OCI-LY7 (cell line): Measurements from ENCODE around the gene MEIOB.

Experiments used
- EZH2phosphoT487 ChIP-seq: fragments of 200-600 bp; sonication (generic); IDR thresholded peaks from 2 replicates; pipeline ENCODE4 v1.6.1; 2018; ENCODE audit warnings: low read depth, borderline replicate concordance, mild to moderate bottlenecking, mixed run types, antibody characterized with exemption, low read length, moderate library complexity, mixed read lengths
- TF ChIP-seq, protein P1 (sequence below): fragments of 200-600 bp; sonication (generic); conservative IDR thresholded peaks from 2 replicates; pipeline ENCODE4 v1.5.1; 2014; ENCODE audit warnings: mild to moderate bottlenecking, antibody characterized with exemption, low read length, moderate library complexity, mixed read lengths

DNA sequence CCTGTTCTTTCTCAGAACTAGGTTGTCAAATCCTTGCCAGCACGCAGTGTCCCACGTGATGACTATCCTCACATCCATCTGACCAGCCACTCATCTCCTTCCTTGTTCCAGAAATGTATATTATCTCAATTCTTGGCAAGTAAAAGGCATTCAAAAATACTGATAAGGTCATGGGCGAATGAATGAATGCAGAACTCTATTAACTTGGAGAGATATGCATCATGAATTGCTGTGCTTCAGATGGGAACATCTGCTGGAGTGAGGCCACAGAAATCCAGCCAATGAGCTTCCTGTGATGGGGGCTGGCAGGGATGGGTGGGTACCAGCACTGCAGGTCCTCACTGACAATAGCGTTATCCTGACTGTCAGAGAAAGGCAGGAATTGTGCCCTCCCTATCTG is 26.0 kb downstream of the MEIOB start:
- TF ChIP-seq, protein P1, sequence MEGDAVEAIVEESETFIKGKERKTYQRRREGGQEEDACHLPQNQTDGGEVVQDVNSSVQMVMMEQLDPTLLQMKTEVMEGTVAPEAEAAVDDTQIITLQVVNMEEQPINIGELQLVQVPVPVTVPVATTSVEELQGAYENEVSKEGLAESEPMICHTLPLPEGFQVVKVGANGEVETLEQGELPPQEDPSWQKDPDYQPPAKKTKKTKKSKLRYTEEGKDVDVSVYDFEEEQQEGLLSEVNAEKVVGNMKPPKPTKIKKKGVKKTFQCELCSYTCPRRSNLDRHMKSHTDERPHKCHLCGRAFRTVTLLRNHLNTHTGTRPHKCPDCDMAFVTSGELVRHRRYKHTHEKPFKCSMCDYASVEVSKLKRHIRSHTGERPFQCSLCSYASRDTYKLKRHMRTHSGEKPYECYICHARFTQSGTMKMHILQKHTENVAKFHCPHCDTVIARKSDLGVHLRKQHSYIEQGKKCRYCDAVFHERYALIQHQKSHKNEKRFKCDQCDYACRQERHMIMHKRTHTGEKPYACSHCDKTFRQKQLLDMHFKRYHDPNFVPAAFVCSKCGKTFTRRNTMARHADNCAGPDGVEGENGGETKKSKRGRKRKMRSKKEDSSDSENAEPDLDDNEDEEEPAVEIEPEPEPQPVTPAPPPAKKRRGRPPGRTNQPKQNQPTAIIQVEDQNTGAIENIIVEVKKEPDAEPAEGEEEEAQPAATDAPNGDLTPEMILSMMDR = no peak
- TF ChIP-seq EZH2phosphoT487 = no peak
